Measurements from ENCODE around the gene PEX11B.

DNA sequence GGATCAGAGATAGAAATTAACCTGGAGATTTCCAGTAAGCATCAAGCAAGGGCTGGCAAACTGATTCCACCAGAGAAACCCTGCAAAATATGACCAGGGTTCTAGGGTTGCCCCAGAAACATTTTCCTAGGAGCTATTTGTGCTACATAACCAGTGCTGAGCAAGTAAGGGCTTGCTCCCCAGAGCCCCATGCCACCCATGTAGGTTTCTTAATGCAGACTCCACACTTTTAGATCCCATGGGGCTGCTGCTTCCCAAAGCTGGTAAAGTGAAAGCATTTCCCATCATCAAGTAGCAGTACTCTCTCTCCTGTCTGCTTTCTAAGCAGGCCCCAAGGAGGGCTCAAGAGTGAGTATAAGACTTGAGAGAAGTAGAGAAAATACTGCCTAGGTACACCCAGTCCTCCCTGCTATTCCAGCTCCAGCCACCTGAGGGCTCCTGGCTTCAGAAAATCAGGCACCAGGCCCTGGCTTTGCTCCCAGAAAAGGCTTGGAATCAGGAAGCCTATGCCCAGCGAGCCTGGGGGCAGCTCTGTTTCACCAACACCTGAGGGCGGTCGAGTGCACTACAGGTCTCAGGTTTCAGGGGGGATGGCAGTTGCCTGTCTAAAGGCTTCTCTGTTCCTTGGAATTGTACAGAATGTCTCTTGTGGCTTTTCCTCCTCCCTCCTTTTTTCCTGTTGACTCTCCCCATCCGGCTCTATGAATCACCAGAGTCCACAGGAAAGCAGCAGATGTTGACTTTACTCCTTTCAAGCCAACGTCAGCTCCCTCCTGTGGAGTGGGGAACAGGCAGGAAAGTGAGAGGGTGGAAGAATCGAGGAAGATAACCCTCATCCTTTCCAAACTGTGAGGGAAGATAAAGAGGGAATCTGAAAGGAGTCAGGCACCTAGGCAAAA lies 26.7 kb downstream of the PEX11B start:
- TF ChIP-seq, protein P1, sequence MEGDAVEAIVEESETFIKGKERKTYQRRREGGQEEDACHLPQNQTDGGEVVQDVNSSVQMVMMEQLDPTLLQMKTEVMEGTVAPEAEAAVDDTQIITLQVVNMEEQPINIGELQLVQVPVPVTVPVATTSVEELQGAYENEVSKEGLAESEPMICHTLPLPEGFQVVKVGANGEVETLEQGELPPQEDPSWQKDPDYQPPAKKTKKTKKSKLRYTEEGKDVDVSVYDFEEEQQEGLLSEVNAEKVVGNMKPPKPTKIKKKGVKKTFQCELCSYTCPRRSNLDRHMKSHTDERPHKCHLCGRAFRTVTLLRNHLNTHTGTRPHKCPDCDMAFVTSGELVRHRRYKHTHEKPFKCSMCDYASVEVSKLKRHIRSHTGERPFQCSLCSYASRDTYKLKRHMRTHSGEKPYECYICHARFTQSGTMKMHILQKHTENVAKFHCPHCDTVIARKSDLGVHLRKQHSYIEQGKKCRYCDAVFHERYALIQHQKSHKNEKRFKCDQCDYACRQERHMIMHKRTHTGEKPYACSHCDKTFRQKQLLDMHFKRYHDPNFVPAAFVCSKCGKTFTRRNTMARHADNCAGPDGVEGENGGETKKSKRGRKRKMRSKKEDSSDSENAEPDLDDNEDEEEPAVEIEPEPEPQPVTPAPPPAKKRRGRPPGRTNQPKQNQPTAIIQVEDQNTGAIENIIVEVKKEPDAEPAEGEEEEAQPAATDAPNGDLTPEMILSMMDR (IDR thresholded peaks at IDR 0.05) = peak; percentile 89 to 97 (median 94)
- TF ChIP-seq POLR2A (IDR thresholded peaks at IDR 0.05) = peak in 1 of 4 donors; percentile 27

All from esophagus squamous epithelium (tissue), 4 donors.